ENCODE measurements around the gene PLXNA3.

PLXNA3 gene

DNA sequence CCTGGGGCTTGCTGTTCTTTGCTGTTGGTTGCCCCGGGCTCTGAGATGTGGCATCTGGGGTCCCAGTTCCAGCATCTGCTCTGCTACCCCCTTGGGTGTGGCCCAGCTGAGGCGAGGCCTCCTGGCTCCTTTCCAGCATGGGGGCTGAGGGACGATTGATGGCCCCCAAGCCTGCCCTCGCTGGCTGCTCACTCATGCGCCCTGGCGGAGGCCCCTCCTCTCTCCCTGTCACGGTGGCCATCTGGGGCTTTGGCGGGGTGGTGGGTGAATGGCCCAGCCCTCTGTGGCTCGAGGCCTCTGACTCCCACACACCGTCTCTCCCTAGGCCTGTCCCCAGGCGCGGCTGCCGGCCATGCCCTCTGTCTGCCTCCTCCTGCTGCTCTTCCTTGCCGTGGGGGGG is 1.8 kb downstream of the PLXNA3 start:
- no peak for DNase-seq

DNA sequence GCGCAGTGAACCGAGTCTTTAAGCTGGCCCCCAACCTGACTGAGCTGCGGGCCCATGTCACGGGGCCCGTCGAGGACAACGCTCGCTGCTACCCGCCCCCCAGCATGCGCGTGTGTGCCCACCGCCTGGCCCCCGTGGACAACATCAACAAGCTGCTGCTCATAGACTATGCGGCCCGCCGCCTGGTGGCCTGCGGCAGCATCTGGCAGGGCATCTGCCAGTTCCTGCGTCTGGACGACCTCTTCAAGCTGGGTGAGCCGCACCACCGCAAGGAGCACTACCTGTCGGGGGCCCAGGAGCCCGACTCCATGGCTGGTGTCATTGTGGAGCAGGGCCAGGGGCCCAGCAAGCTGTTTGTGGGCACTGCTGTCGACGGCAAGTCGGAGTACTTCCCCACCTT is 2.2 kb downstream of the PLXNA3 start:
- DNase-seq, result no peak

GRCh38 chrX:154462396-154462795 is 4.3 kb downstream of the PLXNA3 start:
- DNase-seq, result no peak

GRCh38 chrX:154463611-154464220 is 5.6 kb downstream of the PLXNA3 start:
- no peak for DNase-seq

DNA sequence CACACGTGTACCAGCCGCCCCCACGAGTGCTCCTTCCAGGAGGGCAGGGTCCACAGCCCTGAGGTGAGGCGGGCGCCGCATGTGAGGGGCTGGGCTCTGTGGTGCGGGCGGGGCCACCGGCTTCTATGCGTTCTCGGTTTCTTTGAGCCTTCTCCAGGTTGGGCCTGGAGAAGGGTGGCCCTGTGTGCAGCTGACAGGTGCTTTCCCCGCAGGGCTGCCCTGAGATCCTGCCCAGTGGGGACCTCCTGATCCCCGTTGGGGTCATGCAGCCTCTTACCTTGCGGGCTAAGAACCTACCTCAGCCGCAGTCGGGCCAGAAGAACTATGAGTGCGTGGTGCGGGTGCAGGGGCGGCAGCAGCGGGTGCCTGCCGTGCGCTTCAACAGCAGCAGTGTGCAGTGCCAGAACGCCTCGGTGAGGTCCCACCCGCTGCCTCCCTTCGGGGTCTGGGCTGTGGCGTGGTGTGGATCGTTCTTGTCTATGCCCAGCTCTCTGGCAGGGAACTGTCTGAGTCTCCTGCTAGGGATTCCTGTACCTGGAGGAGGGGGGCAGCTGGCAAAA is 6.8 kb downstream of the PLXNA3 start:
- no peak for DNase-seq

- no peak for DNase-seq
Observed at GRCh38 chrX:154465601-154466000, 7.5 kb downstream of the PLXNA3 start.

DNA sequence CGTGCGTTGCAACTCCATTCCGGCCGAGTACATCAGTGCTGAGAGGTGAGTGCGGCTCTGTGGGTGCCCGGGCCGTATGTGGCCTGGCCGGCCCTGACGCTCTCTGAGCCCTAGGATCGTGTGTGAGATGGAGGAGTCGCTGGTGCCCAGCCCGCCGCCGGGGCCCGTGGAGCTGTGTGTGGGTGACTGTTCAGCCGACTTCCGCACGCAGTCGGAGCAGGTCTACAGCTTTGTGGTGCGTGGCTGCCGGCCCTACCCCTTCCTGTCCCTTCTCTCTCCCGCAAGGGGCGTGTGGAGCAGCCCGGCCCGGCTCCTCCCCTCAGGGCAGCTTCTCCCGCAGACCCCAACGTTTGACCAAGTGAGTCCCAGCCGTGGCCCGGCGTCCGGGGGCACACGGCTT is 8.0 kb downstream of the PLXNA3 start:
- no peak for DNase-seq

GRCh38 chrX:154466907-154467306 is 8.8 kb downstream of the PLXNA3 start:
- DNase-seq, result no peak

GRCh38 chrX:154467556-154467955 is 9.5 kb downstream of the PLXNA3 start:
- DNase-seq, result no peak

DNA sequence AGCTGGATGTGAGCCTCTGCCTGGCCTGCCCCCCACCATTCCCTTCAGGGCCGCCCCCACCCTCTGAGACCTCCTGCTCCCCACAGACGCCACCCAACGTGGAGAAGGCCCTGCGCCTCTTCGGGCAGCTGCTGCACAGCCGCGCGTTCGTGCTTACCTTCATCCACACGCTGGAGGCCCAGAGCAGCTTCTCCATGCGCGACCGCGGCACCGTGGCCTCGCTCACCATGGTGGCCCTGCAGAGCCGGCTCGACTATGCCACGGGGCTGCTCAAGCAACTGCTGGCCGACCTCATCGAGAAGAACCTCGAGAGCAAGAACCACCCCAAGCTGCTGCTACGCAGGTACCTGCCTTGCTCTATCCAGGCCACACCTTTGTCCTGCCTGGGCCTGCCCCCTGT is 10.1 kb downstream of the PLXNA3 start:
- no peak for DNase-seq

DNA sequence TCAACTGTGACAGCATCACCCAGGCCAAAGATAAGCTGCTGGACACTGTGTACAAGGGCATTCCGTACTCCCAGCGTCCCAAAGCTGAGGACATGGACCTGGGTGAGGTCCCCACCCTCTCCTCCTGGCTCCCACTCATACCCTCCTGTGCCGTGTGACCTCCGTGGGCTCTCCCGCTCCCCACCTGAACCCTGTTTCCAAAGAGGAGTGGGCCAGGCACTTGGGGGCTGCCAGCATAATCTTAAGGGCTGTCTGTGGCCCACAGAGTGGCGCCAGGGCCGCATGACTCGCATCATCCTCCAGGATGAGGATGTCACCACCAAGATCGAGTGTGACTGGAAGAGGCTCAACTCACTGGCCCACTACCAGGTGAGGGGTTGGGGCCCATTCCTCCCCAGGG is 11.0 kb downstream of the PLXNA3 start:
- DNase-seq, result no peak

DNA sequence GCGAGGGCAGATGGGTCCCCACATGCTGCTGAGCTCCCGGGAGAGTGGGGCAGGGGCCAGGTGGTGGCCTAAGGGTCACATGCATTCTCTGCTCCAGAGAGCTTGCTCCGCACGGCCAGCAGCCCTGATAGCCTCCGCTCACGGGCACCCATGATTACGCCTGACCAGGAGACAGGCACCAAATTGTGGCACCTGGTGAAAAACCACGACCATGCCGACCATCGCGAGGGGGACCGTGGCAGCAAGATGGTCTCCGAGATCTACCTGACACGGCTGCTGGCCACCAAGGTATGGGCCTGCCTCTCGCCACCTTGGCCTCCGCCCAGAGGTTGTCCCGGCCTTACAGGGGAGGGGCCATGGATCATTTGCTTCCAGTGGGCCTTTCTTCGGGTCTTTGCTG is 11.8 kb downstream of the PLXNA3 start:
- no peak for DNase-seq

DNA sequence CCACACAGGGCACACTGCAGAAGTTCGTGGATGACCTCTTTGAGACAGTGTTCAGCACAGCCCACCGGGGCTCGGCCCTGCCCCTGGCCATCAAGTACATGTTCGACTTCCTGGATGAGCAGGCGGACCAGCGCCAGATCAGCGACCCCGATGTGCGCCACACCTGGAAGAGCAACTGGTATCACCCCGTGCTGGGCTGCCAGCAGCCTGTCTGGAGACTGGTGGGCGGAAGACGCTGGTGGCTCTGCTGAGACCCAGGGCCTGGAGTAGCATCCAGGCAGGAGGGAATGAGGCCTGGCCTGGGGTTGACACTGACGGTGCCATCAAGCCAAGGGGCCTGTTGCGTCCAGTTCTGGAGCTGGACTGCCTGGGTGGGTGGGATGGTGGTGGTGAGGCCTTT is 12.4 kb downstream of the PLXNA3 start:
- DNase-seq, result no peak

GRCh38 chrX:154470914-154471568 is 13.0 kb downstream of the PLXNA3 start:
- DNase-seq, result no peak

DNA sequence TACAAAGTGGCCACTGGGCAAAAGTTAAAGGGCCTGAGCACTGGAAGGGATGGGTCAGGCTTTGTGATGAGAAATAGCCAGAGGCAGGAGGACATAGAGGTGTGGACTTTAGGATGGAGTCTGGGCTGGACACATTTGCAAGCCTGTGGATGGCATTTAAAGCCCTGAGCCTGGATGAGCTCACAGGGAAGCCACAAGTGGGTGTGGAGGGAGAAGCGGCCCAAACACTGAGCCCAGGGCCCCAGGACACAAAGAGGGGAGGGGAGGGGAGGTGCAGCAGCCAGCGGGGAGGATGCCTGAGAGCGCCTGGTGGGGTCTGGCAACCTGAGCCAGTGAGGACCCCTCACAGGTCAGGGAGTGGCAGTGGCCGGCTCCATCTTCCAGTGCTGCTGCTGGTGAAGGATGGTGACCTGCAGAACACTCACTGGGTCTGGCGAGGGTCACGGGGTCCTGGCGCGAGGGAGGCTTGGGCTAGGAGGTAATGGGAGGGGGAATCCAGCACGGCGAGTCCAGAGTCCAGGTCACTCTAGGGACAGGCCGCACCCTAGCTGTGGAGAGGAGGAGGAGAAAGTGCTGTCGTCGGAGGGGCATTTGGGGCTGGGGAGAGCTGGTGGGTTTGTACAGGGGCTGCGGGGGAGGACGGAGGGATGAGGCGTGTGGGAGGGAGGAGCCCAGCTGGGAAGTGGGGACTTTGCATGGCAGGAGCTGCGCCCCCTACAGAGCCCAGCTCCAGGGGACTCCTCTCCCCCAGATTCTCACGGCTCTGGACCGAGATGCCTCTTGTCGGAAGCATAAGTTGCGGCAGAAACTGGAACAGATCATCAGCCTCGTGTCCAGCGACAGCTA is 14.0 kb downstream of the PLXNA3 start:
- no peak for DNase-seq

GRCh38 chrX:154472685-154473632 is 14.9 kb downstream of the PLXNA3 start:
- no peak for DNase-seq

DNA sequence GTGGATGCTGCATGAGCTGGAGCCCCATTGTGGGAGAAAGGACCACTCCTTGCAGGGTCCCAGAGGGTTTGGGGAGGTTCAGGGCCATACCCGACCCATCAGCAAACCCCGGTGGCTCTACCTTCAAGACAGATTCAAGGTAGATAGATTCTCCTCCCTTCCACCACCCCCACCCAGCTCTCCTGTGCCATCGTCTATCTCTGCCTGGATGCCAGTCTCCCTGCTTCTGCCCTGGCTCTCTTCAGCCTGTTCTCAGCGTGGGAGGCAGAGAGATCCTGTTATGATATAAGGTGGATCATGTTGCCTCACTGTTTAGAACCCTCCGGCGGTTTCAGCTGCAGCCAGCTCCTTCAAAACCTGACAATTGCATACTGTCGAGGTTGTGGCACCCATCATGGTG is 15.6 kb downstream of the PLXNA3 start:
- DNase-seq, result no peak

DNA sequence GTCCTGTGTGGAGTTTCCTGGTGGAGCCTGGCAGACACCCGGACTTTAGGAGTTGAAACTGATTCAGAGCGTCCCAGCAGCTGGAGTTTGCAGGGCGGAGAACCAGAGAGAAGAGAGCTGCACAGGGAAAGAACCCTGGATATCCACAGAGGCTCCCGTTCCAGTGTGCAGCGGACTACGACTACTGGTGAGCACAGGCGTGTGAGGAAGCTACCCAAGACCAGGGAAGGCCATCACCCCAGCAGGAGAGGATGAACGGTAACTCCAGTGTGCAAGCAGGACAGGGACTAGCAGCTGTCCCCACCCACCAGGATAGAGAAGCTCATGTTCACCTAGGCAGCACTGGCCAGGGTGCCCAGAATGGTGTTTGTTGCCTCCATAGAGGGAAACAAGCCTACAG is 18.7 kb downstream of the PLXNA3 start:
- DNase-seq, result no peak

GRCh38 chrX:154477891-154478477 is 19.9 kb downstream of the PLXNA3 start:
- DNase-seq, result no peak

- DNase-seq, result peak; percentile 86
Observed at GRCh38 chrX:154478728-154479622, 20.9 kb downstream of the PLXNA3 start, which contains the start of gene LAGE3. LAGE3 (minus strand) TSS chrX:154479281; CDS start chrX:154478915, 366 bp downstream.

- no peak for DNase-seq
Observed at GRCh38 chrX:154481195-154481594, 23.1 kb downstream of the PLXNA3 start.
